HepG2 (cell line): ENCODE results near the gene MAN2A2. TPM values are rescaled to one million over a fixed set of nuclear protein-coding genes. Genes with fewer than 3 reads are reported as not detected.

Experiments
- AFF4 ChIP-seq: sonication (generic); formaldehyde crosslinking; IDR thresholded peaks from 2 replicates; pipeline ENCODE4 v1.4.0; 2020; ENCODE audit warnings: missing genetic modification reagents
- FOXK1 ChIP-seq: sonication (generic); formaldehyde crosslinking; IDR thresholded peaks from 2 replicates; pipeline ENCODE4 v1.4.0; 2020; ENCODE audit warnings: low read depth, missing genetic modification reagents, borderline replicate concordance
- FUBP1 ChIP-seq: sonication (generic); formaldehyde crosslinking; IDR thresholded peaks from 2 replicates; pipeline ENCODE4 v1.5.1; 2020; ENCODE audit warnings: missing genetic modification reagents, mild to moderate bottlenecking, borderline replicate concordance
- HNRNPH1 ChIP-seq: fragments of 200-400 bp; formaldehyde crosslinking; optimal IDR thresholded peaks from 2 replicates; pipeline ENCODE3; 2017; ENCODE audit warnings: mild to moderate bottlenecking, low read depth, low read length
- LCORL ChIP-seq, 2 experiments: fragments of 450-650 bp in 1 of 2; sonication (generic) in 1 of 2; formaldehyde crosslinking in 1 of 2; IDR thresholded peaks; 2 replicates each; pipeline versions ENCODE4 v1.5.0 to v1.6.1; 2017 to 2020; ENCODE audit warnings: antibody characterized with exemption in 1 of 2, missing genetic modification reagents in 1 of 2
- MAX ChIP-seq: IDR thresholded peaks from 2 replicates; pipeline ENCODE4 v1.6.1; 2012; ENCODE audit warnings: inconsistent platforms
- ONECUT2 ChIP-seq: sonication (generic); formaldehyde crosslinking; IDR thresholded peaks from 2 replicates; pipeline ENCODE4 v1.4.0; 2020; ENCODE audit warnings: missing genetic modification reagents
- PRDM4 ChIP-seq: sonication (generic); formaldehyde crosslinking; IDR thresholded peaks from 2 replicates; pipeline ENCODE4 v1.9.0; 2021; ENCODE audit warnings: missing genetic modification reagents, borderline replicate concordance
- SNAI1 ChIP-seq: sonication (generic); formaldehyde crosslinking; IDR thresholded peaks from 2 replicates; pipeline ENCODE4 v1.5.0; 2020; ENCODE audit warnings: mild to moderate bottlenecking, missing genetic modification reagents, borderline replicate concordance
- ZKSCAN5 ChIP-seq: sonication (generic); formaldehyde crosslinking; IDR thresholded peaks from 2 replicates; pipeline ENCODE4 v1.5.1; 2020; ENCODE audit warnings: mild to moderate bottlenecking, missing genetic modification reagents
- ZNF280B ChIP-seq: sonication (generic); formaldehyde crosslinking; IDR thresholded peaks from 2 replicates; pipeline ENCODE4 v1.5.0; 2020; ENCODE audit warnings: missing genetic modification reagents, mild to moderate bottlenecking, borderline replicate concordance
- ZNF362 ChIP-seq: sonication (generic); formaldehyde crosslinking; IDR thresholded peaks from 2 replicates; pipeline ENCODE4 v1.4.0; 2020; ENCODE audit warnings: missing genetic modification reagents, mild to moderate bottlenecking, borderline replicate concordance
- ZNF562 ChIP-seq: sonication (generic); formaldehyde crosslinking; IDR thresholded peaks from 2 replicates; pipeline ENCODE4 v1.8.0; 2022; ENCODE audit warnings: missing genetic modification reagents, borderline replicate concordance
- polyA plus RNA-seq, 8 experiments: library from polyadenylated mRNA; depleted of rRNA in 3 of 8; stranded (reverse) in 7 of 8; unstranded in 1 of 8; fragments of >200 nt; fragmentation: Illumina TruSeq in 4 of 8; extraction: Trizol in 4 of 8; gene quantifications; 2 replicates each; pipeline versions ENCODE4 v1.2.1 to v1.2.3, GENCODE V29; 2011 to 2016; ENCODE audit warnings: low read depth in 4 of 8, missing spikeins in 1 of 8, mixed read lengths in 1 of 8; ENCODE audit not compliant: insufficient read depth in 1 of 8
- total RNA-seq, 5 experiments: library from RNA; depleted of rRNA; stranded (reverse); fragments of >200 nt; fragmentation: Illumina TruSeq; extraction: Trizol; gene quantifications; 2 replicates each; pipeline ENCODE4 v1.2.3, GENCODE V29; 2016; ENCODE audit warnings: low read depth in 1 of 5

Gene MAN2A2
- total and polyA plus RNA-seq, 2 of the 13 experiments (the other 11 are each of a cell fraction or from before 2014, with no cell fraction given) = 17.5 to 51.5 TPM

- TF ChIP-seq AFF4 (peak; percentile 70; the same call in 1 of the 2 replicates), MAX (peak; percentile 90), ONECUT2 (no peak), SNAI1 (CRISPR knock-in tag) (no peak), FOXK1 (CRISPR knock-in tag) (no peak; the same call in 1 of the 2 replicates), LCORL (IDR thresholded peaks at IDR 0.05) (no peak), LCORL (CRISPR knock-in tag; IDR thresholded peaks at IDR 0.05) (peak; percentile 52; the same call in 1 of the 2 replicates), ZNF562 (CRISPR knock-in tag) (no peak), HNRNPH1 (no peak), ZNF362 (CRISPR knock-in tag) (no peak), PRDM4 (no peak), ZNF280B (CRISPR knock-in tag) (0 out of 2 replicates have a peak, but pooled peaks have one; percentile 29), FUBP1 (CRISPR knock-in tag) (no peak), ZKSCAN5 (no peak)
These were observed 51.9 kb downstream of the MAN2A2 start, which contains the start of gene RCCD1 (continued) for GRCh38 chr15:90954712-90955623.
